H1 (cell line): ENCODE results near the gene XAF1. TPM values are rescaled to one million over a fixed set of nuclear protein-coding genes. Genes with fewer than 3 reads are reported as not detected.

Experiments used
- CTCF ChIA-PET: fragments of 300-600 bp; sonication (Branson Sonifier 250); formaldehyde crosslinking; loops from one replicate; lab custom pipeline; 2021; ENCODE audit not compliant: partially characterized antibody; lab: Charles Lee
- POLR2A ChIA-PET: fragments of 300-600 bp; sonication (Branson Sonifier 250); formaldehyde crosslinking; loops from one replicate; lab custom pipeline; 2021; ENCODE audit warnings: inconsistent platforms; ENCODE audit not compliant: partially characterized antibody; lab: Charles Lee
- DNase-seq, 2 experiments: peaks; one replicate each; pipeline versions ENCODE4 v3.0.0 to v3.0.0-alpha.2; 2010 to 2022; ENCODE audit warnings: low spot score in 2 of 2, low read depth in 1 of 2, mixed read lengths in 1 of 2
- FAIRE-seq: peaks from 2 replicates; lab custom pipeline; 2011; peaks lifted over from hg19 to GRCh38; lab: Jason Lieb, UNC
- H2AFZ ChIP-seq: 2 replicates; pipeline ENCODE4 v1.8.1; 2012; ENCODE audit warnings: low read length, inconsistent platforms
- H2AK5ac ChIP-seq: 2 replicates; pipeline ENCODE4 v1.6.1; 2013; ENCODE audit warnings: low read depth, low read length
- H2BK120ac ChIP-seq: replicated peaks from 2 replicates; pipeline ENCODE3; 2013; ENCODE audit warnings: low read depth, low read length, inconsistent platforms
- H2BK12ac ChIP-seq: 2 replicates; pipeline ENCODE4 v1.6.1; 2013; ENCODE audit warnings: low read depth, low read length
- H2BK15ac ChIP-seq: 2 replicates; pipeline ENCODE4 v1.6.1; 2013; ENCODE audit warnings: low read length
- H2BK20ac ChIP-seq: 2 replicates; pipeline ENCODE4 v1.6.1; 2013; ENCODE audit warnings: low read length
- H2BK5ac ChIP-seq: 2 replicates; pipeline ENCODE4 v1.6.1; 2013; ENCODE audit warnings: low read depth, low read length
- H3K14ac ChIP-seq: 2 replicates; pipeline ENCODE4 v1.6.1; 2013; ENCODE audit warnings: inconsistent platforms; ENCODE audit not compliant: insufficient read length
- H3K18ac ChIP-seq: 2 replicates; pipeline ENCODE4 v1.6.1; 2013; ENCODE audit warnings: low read length; ENCODE audit errors: extremely low read depth
- H3K23ac ChIP-seq: 2 replicates; pipeline ENCODE4 v1.6.1; 2013; ENCODE audit warnings: inconsistent platforms; ENCODE audit not compliant: insufficient read length
- H3K23me2 ChIP-seq: 2 replicates; pipeline ENCODE4 v1.6.1; 2013; ENCODE audit warnings: low read depth, low read length
- H3K27ac ChIP-seq: 2 replicates; pipeline ENCODE4 v1.6.1; 2011; ENCODE audit warnings: low read depth, low read length, inconsistent platforms
- H3K27me3 ChIP-seq, 4 experiments: replicated peaks in 1 of 4; 1 replicate in 1 of 4; 2 replicates in 3 of 4; pipeline versions ENCODE4 v1.6.1 to v1.8.1; 2011 to 2013; ENCODE audit warnings: low read length in 3 of 4, mild to moderate bottlenecking in 3 of 4, inconsistent platforms in 2 of 4, mixed read lengths in 2 of 4, moderate library complexity in 1 of 4; ENCODE audit not compliant: control insufficient read depth in 3 of 4, insufficient read depth in 3 of 4; ENCODE audit errors: extremely low read depth in 1 of 4
- H3K36me3 ChIP-seq, 4 experiments: 2 replicates each; pipeline versions ENCODE4 v1.6.1 to v1.8.1; 2011 to 2013; ENCODE audit warnings: mild to moderate bottlenecking in 4 of 4, low read length in 3 of 4, moderate library complexity in 2 of 4, control low read depth in 1 of 4, inconsistent platforms in 1 of 4; ENCODE audit not compliant: insufficient read depth in 4 of 4, control insufficient read depth in 2 of 4
- H3K4ac ChIP-seq: replicated peaks from 2 replicates; pipeline ENCODE3; 2013; ENCODE audit warnings: low read length, low read depth, mixed read lengths, inconsistent platforms; ENCODE audit not compliant: insufficient read length
- H3K4me1 ChIP-seq, 4 experiments: replicated peaks in 1 of 4; 1 replicate in 1 of 4; 2 replicates in 3 of 4; pipeline versions ENCODE4 v1.6.1 to v1.8.1; 2011 to 2013; ENCODE audit warnings: low read length in 3 of 4, inconsistent platforms in 2 of 4, mixed read lengths in 1 of 4; ENCODE audit not compliant: insufficient read depth in 4 of 4, control insufficient read depth in 3 of 4
- H3K4me2 ChIP-seq, 2 experiments: 2 replicates each; pipeline versions ENCODE4 v1.6.1 to v1.8.1; 2011 to 2013; ENCODE audit warnings: low read depth in 2 of 2, low read length in 2 of 2, control low read depth in 1 of 2, inconsistent platforms in 1 of 2, mild to moderate bottlenecking in 1 of 2; ENCODE audit not compliant: insufficient read depth in 1 of 2
- H3K4me3 ChIP-seq, 4 experiments: fragments of 200-600, 300-600 bp in 1 of 4; sonication (generic), shearing (Covaris generic), sonication (Bioruptor Twin) in 1 of 4; 2 replicates each; pipeline versions ENCODE4 v1.5.1 to v1.8.1; 2011 to 2016; ENCODE audit warnings: low read length in 4 of 4, low read depth in 3 of 4, control low read depth in 2 of 4, inconsistent platforms in 2 of 4, mild to moderate bottlenecking in 2 of 4, mixed read lengths in 1 of 4, moderate library complexity in 1 of 4; ENCODE audit not compliant: insufficient read depth in 2 of 4; ENCODE audit errors: extremely low read depth in 1 of 4
- H3K56ac ChIP-seq: replicated peaks from 2 replicates; pipeline ENCODE3; 2013; ENCODE audit warnings: low read depth, mild to moderate bottlenecking, mixed read lengths, low read length, inconsistent platforms; ENCODE audit not compliant: insufficient read length
- H3K79me1 ChIP-seq: 2 replicates; pipeline ENCODE4 v1.6.1; 2013; ENCODE audit warnings: low read depth, low read length, control low read depth
- H3K79me2 ChIP-seq, 2 experiments: 2 replicates each; pipeline versions ENCODE4 v1.6.1 to v1.8.1; 2012 to 2013; ENCODE audit warnings: low read length in 2 of 2, mild to moderate bottlenecking in 2 of 2, inconsistent platforms in 1 of 2; ENCODE audit not compliant: insufficient read depth in 2 of 2, control insufficient read depth in 1 of 2
- H3K9ac ChIP-seq, 4 experiments: replicated peaks in 1 of 4; 1 replicate in 1 of 4; 2 replicates in 3 of 4; pipeline versions ENCODE4 v1.6.1 to v1.8.1; 2011 to 2013; ENCODE audit warnings: low read depth in 3 of 4, low read length in 3 of 4, control low read depth in 2 of 4, mild to moderate bottlenecking in 2 of 4, moderate library complexity in 2 of 4, inconsistent platforms in 1 of 4; ENCODE audit errors: extremely low read depth in 1 of 4
- H3K9me3 ChIP-seq, 2 experiments: 2 replicates each; pipeline versions ENCODE4 v1.6.1 to v1.8.1; 2012 to 2013; ENCODE audit warnings: mild to moderate bottlenecking in 2 of 2, moderate library complexity in 2 of 2, control low read depth in 1 of 2, inconsistent platforms in 1 of 2, low read depth in 1 of 2, low read length in 1 of 2, mixed read lengths in 1 of 2; ENCODE audit not compliant: insufficient read depth in 2 of 2
- H4K20me1 ChIP-seq, 2 experiments: replicated peaks in 1 of 2; 2 replicates each; pipeline versions ENCODE3 to v1.8.1; 2011 to 2013; ENCODE audit warnings: inconsistent platforms in 2 of 2, low read length in 2 of 2, mild to moderate bottlenecking in 1 of 2; ENCODE audit not compliant: insufficient read depth in 2 of 2, control insufficient read depth in 1 of 2
- H4K5ac ChIP-seq: 2 replicates; pipeline ENCODE4 v1.6.1; 2013; ENCODE audit warnings: low read length, low read depth, mixed read lengths, inconsistent platforms; ENCODE audit not compliant: insufficient read length
- H4K8ac ChIP-seq: 2 replicates; pipeline ENCODE4 v1.8.0; 2013; ENCODE audit warnings: mild to moderate bottlenecking, moderate library complexity, low read length, inconsistent platforms; ENCODE audit not compliant: insufficient read depth; ENCODE audit errors: extremely low read depth
- H4K91ac ChIP-seq: replicated peaks from 2 replicates; pipeline ENCODE3; 2013; ENCODE audit warnings: low read length, mixed read lengths, inconsistent platforms; ENCODE audit not compliant: insufficient read length
- CREB1 ChIP-seq: IDR thresholded peaks from 2 replicates; pipeline ENCODE4 v1.6.1; 2012; ENCODE audit warnings: inconsistent platforms
- GABPA ChIP-seq: IDR thresholded peaks from 2 replicates; pipeline ENCODE4 v1.6.1; 2011; ENCODE audit warnings: mild to moderate bottlenecking, low read length, moderate library complexity, borderline replicate concordance; ENCODE audit not compliant: insufficient read depth
- KDM5A ChIP-seq: fragments of 200-600 bp; IDR thresholded peaks from 2 replicates; pipeline ENCODE4 v1.7.1; 2012; ENCODE audit warnings: mild to moderate bottlenecking, low read length, inconsistent platforms, mixed read lengths
- RNF2 ChIP-seq: fragments of 200-900, 300-1000 bp; sonication (generic); IDR thresholded peaks from 2 replicates; pipeline ENCODE4 v1.7.1; 2016; ENCODE audit warnings: borderline replicate concordance, low read depth, mild to moderate bottlenecking, antibody characterized with exemption, low read length; ENCODE audit not compliant: poor library complexity, severe bottlenecking; ENCODE audit errors: missing control alignments
- WGBS, 2 experiments: shearing (Covaris generic) in 1 of 2; methylation state at CpG; one replicate each; pipeline versions ENCODE4 v1.1.6 to v1.1.7; 2013 to 2015; ENCODE audit warnings: low lambda C conversion rate in 2 of 2, mixed read lengths in 2 of 2, inconsistent platforms in 1 of 2, low coverage in 1 of 2, missing lambda C conversion rate in 1 of 2; ENCODE audit not compliant: insufficient replicate concordance in 2 of 2, insufficient coverage in 1 of 2, insufficient read length in 1 of 2; ENCODE audit errors: extremely low coverage in 1 of 2, missing lambda C conversion rate in 1 of 2; 5-methylcytosine and 5-hydroxymethylcytosine counted together
- polyA plus RNA-seq, 7 experiments: library from polyadenylated mRNA; depleted of rRNA in 3 of 7; stranded (reverse) in 5 of 7; unstranded in 2 of 7; fragments of >200 nt in 5 of 7; fragments of 200-250 nt in 2 of 7; gene quantifications; 1 replicate in 5 of 7; 2 replicates in 1 of 7; 4 replicates in 1 of 7; pipeline versions ENCODE4 v1.2.1 to v1.2.3, GENCODE V29; 2011 to 2013; ENCODE audit warnings: missing spikeins in 2 of 7, mixed read lengths in 2 of 7
- total RNA-seq: library from RNA; stranded (reverse); fragmentation: NEBNext Ultra II Directional; extraction: Animal tissue kit (Norgen Biotek cat#: 25700); gene quantifications from 2 replicates; pipeline ENCODE4 v1.2.1, GENCODE V29; 2021

XAF1 gene
- total and polyA plus RNA-seq, 2 of the 8 experiments (the other 6 are each of a cell fraction or from before 2014, with no cell fraction given): not detected

DNA sequence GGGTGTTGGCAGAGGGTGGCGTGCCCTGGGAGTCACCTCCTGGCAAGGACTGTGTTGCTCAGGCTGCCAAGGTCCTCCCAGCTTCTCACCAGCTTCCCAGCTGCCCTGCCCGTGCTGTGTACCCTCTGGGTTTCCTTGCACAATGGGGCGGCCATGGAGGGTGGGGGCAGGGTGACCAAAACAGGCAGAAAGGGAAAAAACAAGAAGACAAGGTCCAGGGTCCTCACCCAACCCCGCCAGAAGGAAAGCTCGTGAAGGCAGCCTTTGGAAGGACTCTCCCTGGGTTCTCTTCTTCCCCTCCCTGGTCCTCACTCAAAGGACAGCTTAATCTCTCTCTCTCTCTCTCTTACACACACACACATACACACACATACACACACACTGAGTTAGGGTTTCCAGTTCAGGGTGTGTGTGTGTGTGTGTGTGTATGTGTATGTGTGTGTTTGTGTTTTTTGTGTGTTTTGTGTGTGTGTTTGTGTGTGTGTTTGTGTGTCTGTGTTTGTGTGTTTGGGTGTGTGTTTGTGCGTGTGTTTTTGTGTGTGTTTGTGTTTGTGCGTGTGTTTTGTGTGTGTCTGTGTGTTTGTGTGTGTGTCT lies 44.7 kb upstream of the XAF1 start:
- peak overlapping the region; percentile 16; the same call in 1 of the 2 replicates for H2AK5ac ChIP-seq
- no peaks in the 10 kb centered on the region for H3K9me3 ChIP-seq
- ChIA-PET POLR2A (interaction anchor here (1.4 kb wide), 1 partner anchor 38 kb away, joined by 3 read pairs; no protein-coding TSS in a partner anchor), CTCF (interaction anchor here (1.4 to 7.0 kb wide), 10 partner anchors 9 to 310 kb away, joined by 3 to 72 read pairs (median 6); no protein-coding TSS in a partner anchor)
- no peak overlapping the region for H3K4me3 ChIP-seq
- 0 out of 2 replicates have a peak overlapping the region, but pooled peaks have one; percentile 95 for H2BK15ac ChIP-seq
- no peak overlapping the region for H3K9ac ChIP-seq
- H3K4me1 ChIP-seq: peaks cover 0 to 12% (median 9%) of the 10 kb centered on the region in 4 experiments; a peak in 6 of 7 replicates
- no peak overlapping the region for H2AFZ ChIP-seq
- no peak overlapping the region for H3K4ac ChIP-seq
- H4K91ac ChIP-seq: no peak overlapping the region
- peak; percentile 13 for FAIRE-seq
- H3K79me1 ChIP-seq: no peaks in the 10 kb centered on the region; the same call in 1 of the 2 replicates
- TF ChIP-seq KDM5A: no peak
- TF ChIP-seq RNF2: no peak
- TF ChIP-seq GABPA: no peak
- no peak for TF ChIP-seq CREB1
- DNase-seq: no peak
- H4K20me1 ChIP-seq: no peaks in the 10 kb centered on the region
- H3K27me3 ChIP-seq: peaks cover 9 to 38% (median 31%) of the 10 kb centered on the region in 4 experiments
- no peak overlapping the region for H3K27ac ChIP-seq
- no peak overlapping the region for H3K18ac ChIP-seq
- WGBS, 2 experiments: 86% methylated on average over 7 of the region's 7 CpGs; no CpG with 5 or more reads in 1 of the 2 experiments
- H3K56ac ChIP-seq: peak overlapping the region; percentile 49
- H2BK5ac ChIP-seq: no peak overlapping the region
- H2BK20ac ChIP-seq: no peak overlapping the region
- H4K8ac ChIP-seq: no peak overlapping the region
- no peaks in the 10 kb centered on the region for H3K36me3 ChIP-seq
- H3K79me2 ChIP-seq: no peaks in the 10 kb centered on the region
- no peak overlapping the region for H4K5ac ChIP-seq
- H2BK120ac ChIP-seq: no peak overlapping the region
- H3K23me2 ChIP-seq: peaks cover 19% of the 10 kb centered on the region; the same call in 1 of the 2 replicates
- no peak overlapping the region for H3K23ac ChIP-seq
- H3K4me2 ChIP-seq: no peak overlapping the region; a peak in 1 of 4 replicates
- H2BK12ac ChIP-seq: no peak overlapping the region
- no peak overlapping the region for H3K14ac ChIP-seq
